Pulmonary artery endothelial cell (primary cell): ENCODE results near the gene KMT2A. TPM values are rescaled to one million over a fixed set of nuclear protein-coding genes. Genes with fewer than 3 reads are reported as not detected.

ENCODE experiments used
- DNase-seq: peaks from one replicate; pipeline ENCODE4 v3.0.0-alpha.2; 2011; ENCODE audit warnings: low read depth, low spot score
- total RNA-seq: library from RNA; depleted of rRNA; stranded (reverse); fragments of >200 nt; gene quantifications from 2 replicates; pipeline ENCODE4 v1.2.3, GENCODE V29; 2014

Gene KMT2A
- total RNA-seq, 1 donor from 2014 or later: 20.0 TPM

DNA sequence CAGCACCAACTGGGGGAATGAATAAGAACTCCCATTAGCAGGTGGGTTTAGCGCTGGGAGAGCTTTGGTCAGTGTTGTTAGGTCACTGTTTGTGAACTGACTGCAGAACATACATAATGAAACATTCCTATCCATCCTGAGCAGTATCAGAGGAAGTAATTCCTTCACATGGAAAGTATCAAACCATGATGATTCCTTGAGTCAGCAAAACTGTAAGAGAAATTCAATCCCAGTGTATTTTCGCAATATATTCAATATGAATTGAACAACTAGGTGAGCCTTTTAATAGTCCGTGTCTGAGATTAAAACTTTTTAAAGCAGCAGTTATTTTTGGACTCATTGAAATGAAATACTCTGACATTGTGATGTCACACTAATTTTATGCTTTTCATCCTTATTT is 48.1 kb downstream of the KMT2A start:
- DNase-seq: no peak

DNA sequence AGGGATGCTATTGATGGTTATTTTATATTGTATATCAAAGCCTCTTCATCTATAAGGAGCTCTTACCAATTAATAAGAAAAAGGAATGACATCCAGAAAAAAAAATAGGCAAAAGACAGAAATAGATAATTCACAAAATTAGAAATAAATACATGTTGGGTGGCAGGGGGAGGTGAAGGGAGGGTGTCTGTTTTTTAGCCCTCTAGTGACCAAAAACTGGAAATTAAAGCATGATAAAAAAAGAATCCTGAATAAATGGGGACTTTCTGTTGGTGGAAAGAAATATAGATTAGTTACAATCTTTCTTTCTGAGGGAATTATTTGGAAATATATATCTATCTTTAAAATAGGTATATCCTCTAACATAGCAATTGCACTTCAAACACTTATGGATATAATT is 49.0 kb downstream of the KMT2A start:
- DNase-seq: no peak

GRCh38 chr11:118488480-118489109 is 52.3 kb downstream of the KMT2A start:
- peak; percentile 58 for DNase-seq

DNA sequence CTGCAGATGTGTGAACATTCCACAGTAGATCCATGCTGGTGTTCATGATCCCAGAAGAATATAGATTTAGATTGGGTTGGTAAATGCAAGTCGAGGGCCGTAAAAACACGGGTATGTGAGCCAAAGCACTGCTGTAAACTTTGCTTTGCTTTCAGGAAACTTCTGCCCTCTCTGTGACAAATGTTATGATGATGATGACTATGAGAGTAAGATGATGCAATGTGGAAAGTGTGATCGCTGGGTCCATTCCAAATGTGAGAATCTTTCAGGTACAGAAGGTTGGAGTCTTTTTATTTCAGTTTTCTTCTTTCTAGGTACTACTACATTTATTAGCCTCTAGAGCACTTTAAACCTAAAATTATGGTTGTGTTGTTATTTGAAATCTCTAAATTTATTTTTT is 54.7 kb downstream of the KMT2A start:
- no peak for DNase-seq

DNA sequence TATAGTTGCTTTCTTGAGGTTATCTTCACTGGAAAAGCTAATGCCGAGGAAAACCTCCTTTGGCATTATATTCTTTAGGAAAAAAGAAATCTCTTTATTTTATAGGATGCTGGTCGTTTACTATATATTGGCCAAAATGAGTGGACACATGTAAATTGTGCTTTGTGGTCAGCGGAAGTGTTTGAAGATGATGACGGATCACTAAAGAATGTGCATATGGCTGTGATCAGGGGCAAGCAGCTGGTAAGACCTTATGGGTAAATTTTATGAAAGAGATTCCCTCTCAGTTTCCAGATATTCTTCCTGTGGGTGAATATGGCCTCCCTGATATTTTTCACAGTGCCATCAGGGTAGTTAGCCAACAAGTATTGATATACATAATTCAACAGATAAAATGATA is 61.5 kb downstream of the KMT2A start:
- DNase-seq: no peak

- DNase-seq: no peak
Observed at GRCh38 chr11:118503216-118503615, 66.9 kb downstream of the KMT2A start.

DNA sequence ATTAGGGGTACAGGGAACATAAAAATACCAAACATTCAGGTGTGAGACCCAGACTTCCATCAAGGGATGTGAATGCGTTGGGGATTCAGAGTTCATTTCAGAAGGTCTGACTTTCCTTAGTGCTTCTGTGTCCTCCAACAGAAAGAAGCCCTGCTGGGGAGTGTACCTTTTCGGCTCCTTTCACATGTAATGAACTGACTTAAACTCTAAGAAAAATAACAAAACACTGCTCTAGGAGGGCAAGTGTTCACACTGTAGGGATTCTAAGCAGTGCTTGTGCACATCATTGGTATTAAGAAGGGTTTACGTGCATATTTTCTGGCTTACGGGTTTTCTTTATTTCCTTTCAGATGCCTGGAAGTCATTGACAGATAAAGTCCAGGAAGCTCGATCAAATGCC is 75.3 kb downstream of the KMT2A start:
- no peak for DNase-seq

DNA sequence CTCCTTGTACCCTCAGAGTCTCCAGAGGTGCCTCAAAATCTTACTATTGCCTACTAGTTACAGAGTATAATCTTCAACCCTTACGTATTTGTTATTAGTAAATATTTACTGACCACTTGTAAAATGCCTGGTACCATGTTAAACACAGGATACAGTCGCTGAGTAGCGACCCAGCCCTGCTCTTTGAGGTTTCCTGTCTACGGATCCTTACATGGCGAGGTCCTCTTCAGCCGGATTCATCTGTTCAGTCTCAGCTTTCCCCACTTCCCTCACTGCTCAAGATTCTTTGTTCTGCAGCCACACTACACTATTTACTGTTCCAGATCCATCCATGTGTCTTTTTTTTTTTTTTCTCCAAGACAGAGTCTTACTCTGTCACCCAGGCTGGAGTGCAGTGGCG is 77.8 kb downstream of the KMT2A start:
- no peak for DNase-seq

GRCh38 chr11:118519549-118519948 is 83.3 kb downstream of the KMT2A start:
- no peak for DNase-seq

- DNase-seq: no peak
Observed at GRCh38 chr11:118521892-118522311, 85.6 kb downstream of the KMT2A start.

DNA sequence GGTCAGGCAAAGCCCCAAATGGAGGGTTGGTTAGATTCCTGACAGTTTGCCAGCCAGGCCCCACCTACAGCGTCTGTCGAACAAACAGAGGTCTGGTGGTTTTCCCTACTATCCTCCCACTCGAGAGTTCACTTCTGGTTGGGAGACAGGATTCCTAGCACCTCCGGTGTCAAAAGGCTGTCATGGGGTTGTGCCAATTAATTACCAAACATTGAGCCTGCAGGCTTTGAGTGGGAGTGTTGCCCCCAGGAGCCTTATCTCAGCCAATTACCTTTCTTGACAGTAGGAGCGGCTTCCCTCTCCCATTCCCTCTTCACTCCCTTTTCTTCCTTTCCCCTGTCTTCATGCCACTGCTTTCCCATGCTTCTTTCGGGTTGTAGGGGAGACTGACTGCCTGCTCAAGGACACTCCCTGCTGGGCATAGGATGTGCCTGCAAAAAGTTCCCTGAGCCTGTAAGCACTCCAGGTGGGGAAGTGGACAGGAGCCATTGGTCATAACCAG is 86.3 kb downstream of the KMT2A start:
- DNase-seq: no peak

- DNase-seq: no peak
Observed at GRCh38 chr11:118524356-118524755, 88.1 kb downstream of the KMT2A start.

DNA sequence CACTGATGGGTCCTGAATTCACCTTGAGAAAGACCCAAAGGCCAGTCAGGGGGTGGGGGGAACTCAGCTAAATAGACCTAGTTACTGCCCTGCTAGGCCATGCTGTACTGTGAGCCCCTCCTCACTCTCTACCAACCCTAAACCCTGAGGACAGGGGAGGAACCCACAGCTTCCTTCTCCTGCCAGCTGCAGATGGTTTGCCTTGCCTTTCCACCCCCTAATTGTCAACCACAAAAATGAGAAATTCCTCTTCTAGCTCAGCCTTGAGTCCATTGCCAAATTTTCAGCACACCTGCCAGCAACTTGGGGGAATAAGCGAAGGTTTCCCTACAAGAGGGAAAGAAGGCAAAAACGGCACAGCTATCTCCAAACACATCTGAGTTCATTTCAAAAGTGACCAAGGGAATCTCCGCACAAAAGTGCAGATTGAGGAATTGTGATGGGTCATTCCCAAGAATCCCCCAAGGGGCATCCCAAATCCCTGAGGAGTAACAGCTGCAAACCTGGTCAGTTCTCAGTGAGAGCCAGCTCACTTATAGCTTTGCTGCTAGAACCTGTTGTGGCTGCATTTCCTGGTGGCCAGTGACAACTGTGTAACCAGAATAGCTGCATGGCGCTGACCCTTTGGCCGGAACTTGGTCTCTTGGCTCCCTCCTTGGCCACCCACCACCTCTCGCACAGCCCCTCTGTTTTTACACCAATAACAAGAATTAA is 88.6 kb downstream of the KMT2A start:
- DNase-seq: no peak

DNA sequence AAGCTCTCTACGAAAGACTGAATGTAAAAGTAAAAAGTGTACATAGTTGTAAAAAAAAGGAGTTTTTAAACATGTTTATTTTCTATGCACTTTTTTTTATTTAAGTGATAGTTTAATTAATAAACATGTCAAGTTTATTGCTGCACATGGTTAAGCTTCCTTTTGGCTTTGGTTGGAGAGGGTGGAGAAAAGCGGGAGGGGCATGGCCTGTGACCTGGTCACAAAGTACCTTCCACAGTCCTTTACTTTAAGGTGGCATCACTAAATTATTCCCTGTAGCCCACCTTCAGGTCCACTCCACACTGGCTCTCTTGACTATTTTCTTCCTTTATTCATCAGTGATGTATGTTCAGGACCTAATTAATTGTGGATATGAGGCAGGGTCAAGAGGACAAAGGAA is 90.4 kb downstream of the KMT2A start:
- DNase-seq: no peak

- DNase-seq: no peak
Observed at GRCh38 chr11:118527109-118527508, 90.8 kb downstream of the KMT2A start, which contains the start of gene TTC36. Gene TTC36 (plus strand): TSS chr11:118527474. CDS start chr11:118527495, 21 bp downstream.

- no peak for DNase-seq
Observed at GRCh38 chr11:118528511-118528910, 92.2 kb downstream of the KMT2A start.

GRCh38 chr11:118529584-118530175 is 93.4 kb downstream of the KMT2A start:
- DNase-seq: no peak

- DNase-seq: no peak
Observed at GRCh38 chr11:118530180-118530682, 93.9 kb downstream of the KMT2A start.

GRCh38 chr11:118530683-118531596 is 94.6 kb downstream of the KMT2A start, which contains the start of gene TMEM25:
Gene TMEM25 (plus strand): TSS chr11:118531192. CDS start chr11:118531802, 610 bp downstream.
- no peak for DNase-seq

DNA sequence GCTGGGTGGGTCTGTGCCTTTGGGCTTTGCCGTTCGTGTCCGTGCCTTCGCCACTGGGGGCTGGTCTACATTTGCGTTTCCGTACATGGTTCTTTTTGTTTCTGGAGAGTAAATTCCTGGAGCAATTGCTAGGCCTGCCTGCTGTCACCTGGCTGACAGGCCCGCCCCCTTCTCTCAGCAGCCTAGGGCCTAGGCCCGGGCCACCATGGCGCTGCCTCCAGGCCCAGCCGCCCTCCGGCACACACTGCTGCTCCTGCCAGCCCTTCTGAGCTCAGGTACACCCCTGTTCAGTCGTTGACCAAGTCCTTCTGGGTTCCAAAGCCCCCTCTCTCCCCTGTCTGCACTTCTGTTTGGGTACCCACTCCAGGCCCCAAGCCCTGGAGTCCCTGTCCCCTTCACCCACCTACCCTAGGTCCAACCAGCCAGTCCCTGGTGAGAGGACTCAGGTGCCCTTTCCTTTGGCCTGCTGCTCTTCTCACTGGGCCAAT is 95.3 kb downstream of the KMT2A start:
- no peak for DNase-seq

DNA sequence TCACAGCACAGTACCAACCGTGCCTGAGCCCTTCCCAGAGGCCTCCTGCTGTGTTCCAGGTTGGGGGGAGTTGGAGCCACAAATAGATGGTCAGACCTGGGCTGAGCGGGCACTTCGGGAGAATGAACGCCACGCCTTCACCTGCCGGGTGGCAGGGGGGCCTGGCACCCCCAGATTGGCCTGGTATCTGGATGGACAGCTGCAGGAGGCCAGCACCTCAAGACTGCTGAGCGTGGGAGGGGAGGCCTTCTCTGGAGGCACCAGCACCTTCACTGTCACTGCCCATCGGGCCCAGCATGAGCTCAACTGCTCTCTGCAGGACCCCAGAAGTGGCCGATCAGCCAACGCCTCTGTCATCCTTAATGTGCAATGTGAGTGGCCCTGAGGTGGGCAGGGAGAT is 95.8 kb downstream of the KMT2A start:
- DNase-seq: no peak
